Muscle layer of duodenum (tissue), 2 donors: Measurements from ENCODE around the gene CAPN10.

Experiments used
- H3K27ac ChIP-seq: one replicate; pipeline ENCODE4 v1.7.0; 2013; ENCODE audit warnings: mild to moderate bottlenecking, low read length
- H3K27me3 ChIP-seq: one replicate; pipeline ENCODE4 v1.7.0; 2013; ENCODE audit warnings: low read depth, mild to moderate bottlenecking, control low read depth, low read length
- H3K36me3 ChIP-seq, 2 donors: one replicate each; pipeline ENCODE4 v1.7.0; 2013; ENCODE audit warnings: low read length in 2 of 2, control low read depth in 1 of 2, mild to moderate bottlenecking in 1 of 2; ENCODE audit not compliant: insufficient read depth in 2 of 2, control insufficient read depth in 1 of 2
- H3K4me1 ChIP-seq, 2 donors: one replicate each; pipeline ENCODE4 v1.7.0; 2013; ENCODE audit warnings: low read length in 2 of 2, mild to moderate bottlenecking in 2 of 2, control low read depth in 1 of 2, moderate library complexity in 1 of 2; ENCODE audit not compliant: insufficient read depth in 2 of 2, control insufficient read depth in 1 of 2
- H3K4me3 ChIP-seq, 2 donors: one replicate each; pipeline ENCODE4 v1.7.0; 2013; ENCODE audit warnings: low read length in 2 of 2, low read depth in 1 of 2, mild to moderate bottlenecking in 1 of 2
- H3K9me3 ChIP-seq, 2 donors: one replicate each; pipeline ENCODE4 v1.7.0; 2013; ENCODE audit warnings: low read length in 2 of 2, control low read depth in 1 of 2, mild to moderate bottlenecking in 1 of 2; ENCODE audit not compliant: control insufficient read depth in 1 of 2
- donor health status: healthy.

The CAPN10 gene

DNA sequence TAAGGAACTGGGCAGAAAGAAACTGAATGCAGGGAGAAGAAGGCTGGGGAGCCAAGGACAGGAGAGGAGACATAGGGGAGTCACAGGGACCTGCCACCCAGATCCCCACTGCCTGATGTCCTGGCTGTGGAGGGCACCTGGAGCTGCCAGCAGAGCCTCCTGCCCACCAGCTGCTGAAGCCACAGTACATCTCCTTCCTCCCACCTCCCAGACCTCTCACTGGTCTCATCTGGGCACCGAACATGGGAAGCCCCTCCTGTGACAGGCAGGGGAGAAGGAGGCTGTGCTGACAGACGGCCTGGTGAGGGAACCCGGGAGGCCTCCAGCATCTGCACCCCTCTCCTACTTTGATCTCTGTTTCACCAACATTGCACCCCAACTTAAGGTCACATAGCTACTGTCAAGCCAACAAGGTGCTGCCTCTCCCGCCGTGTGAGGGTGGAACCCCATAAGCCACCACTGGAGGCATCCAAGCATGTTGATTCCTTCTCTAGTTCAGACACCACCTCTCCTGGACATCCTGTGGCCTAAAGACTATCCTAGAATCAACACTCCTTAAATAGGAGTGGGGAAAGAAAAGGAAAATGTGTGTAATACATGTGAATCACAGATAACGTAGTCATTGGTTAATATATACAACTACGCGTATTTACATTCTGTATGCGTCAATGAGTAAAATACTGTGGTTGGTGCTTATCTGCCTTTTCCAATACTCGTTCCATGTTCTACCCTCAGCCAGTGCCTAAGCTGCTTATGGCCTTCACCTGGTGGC, 21.8 kb upstream of the CAPN10 start:
- peaks cover 27 to 44% of the 10 kb centered on the region in 2 donors for H3K4me1 ChIP-seq
- no peak overlapping the region for H3K4me3 ChIP-seq
- no peaks in the 10 kb centered on the region for H3K27me3 ChIP-seq
- peak overlapping the region; percentile 77 for H3K27ac ChIP-seq
- no peaks in the 10 kb centered on the region for H3K36me3 ChIP-seq
- H3K9me3 ChIP-seq: no peaks in the 10 kb centered on the region

DNA sequence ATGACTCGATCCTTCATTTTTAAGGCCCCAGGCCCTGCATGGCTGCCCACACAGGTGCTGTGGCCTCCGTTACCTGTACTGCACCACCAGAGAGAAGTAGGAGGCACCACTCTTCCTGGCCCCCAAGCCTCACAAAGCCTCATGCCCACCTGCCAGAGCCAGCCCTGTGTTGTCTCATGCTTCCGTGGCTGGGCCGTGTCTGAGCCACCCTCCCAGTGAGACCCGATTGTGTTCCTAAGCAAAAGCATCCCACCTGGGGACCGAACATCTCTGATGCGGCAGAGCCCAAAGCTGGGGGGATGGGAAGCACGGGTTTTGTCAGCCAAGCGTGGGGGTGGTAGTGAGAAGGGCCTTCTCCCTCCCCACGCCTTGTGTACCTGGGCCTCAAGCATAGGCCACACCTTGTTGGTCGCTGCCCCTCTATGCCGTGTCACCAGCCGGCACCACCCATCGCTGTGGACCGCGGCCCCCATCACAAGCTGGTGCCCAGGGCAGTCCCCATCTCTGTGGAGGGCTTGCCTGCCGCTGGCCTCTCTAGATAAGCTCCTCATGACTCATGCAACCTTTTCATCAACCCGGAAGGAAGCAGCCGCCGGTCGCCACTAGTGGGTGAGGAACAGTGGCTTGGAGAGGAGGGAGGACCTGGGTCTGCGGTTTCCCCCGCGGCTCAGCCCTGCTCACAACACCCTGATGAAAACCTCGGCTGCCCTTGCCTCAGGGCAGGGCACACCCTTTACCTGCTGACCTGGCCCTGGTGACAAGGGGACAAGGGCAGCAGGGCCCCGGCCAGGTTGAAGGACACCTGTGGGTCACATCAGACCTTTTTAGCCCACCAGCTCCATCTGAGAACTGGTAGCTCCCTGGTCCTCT, 21.0 kb upstream of the CAPN10 start:
- peaks cover 28 to 50% of the 10 kb centered on the region in 2 donors for H3K4me1 ChIP-seq
- peak overlapping the region; percentile 41 to 48 for H3K4me3 ChIP-seq
- no peaks in the 10 kb centered on the region for H3K36me3 ChIP-seq
- no peaks in the 10 kb centered on the region for H3K27me3 ChIP-seq
- peak overlapping the region; percentile 77 for H3K27ac ChIP-seq
- H3K9me3 ChIP-seq: no peaks in the 10 kb centered on the region

- H3K4me1 ChIP-seq: peaks cover 28 to 55% of the 10 kb centered on the region in 2 donors
- H3K36me3 ChIP-seq: no peaks in the 10 kb centered on the region
- H3K9me3 ChIP-seq: no peaks in the 10 kb centered on the region
- no peaks in the 10 kb centered on the region for H3K27me3 ChIP-seq
- peak overlapping the region; percentile 77 for H3K27ac ChIP-seq
- peak overlapping the region; percentile 73 to 79 for H3K4me3 ChIP-seq
Measured at GRCh38 chr2:240566203-240567136, 20.1 kb upstream of the CAPN10 start.

GRCh38 chr2:240567137-240567871, 19.2 kb upstream of the CAPN10 start:
- H3K27me3 ChIP-seq: no peaks in the 10 kb centered on the region
- no peaks in the 10 kb centered on the region for H3K9me3 ChIP-seq
- peak overlapping the region; percentile 73 to 79 for H3K4me3 ChIP-seq
- peaks cover 28 to 47% of the 10 kb centered on the region in 2 donors for H3K4me1 ChIP-seq
- H3K36me3 ChIP-seq: peaks cover 0 to 2% of the 10 kb centered on the region in 2 donors
- peak overlapping the region; percentile 75 for H3K27ac ChIP-seq

- peak within 1 kb of the TSS; percentile 73 to 83 for H3K4me3 ChIP-seq
- H3K4me1 ChIP-seq: peaks cover 22 to 45% of the 10 kb centered on the region in 2 donors
- peaks cover 0 to 10% of the 10 kb centered on the region in 2 donors for H3K36me3 ChIP-seq
- H3K9me3 ChIP-seq: no peaks in the 10 kb centered on the region
- H3K27me3 ChIP-seq: no peaks in the 10 kb centered on the region
- peak within 1 kb of the TSS; percentile 75 for H3K27ac ChIP-seq
Measured at GRCh38 chr2:240567872-240568677, 18.5 kb upstream of the CAPN10 start, which contains the start of gene RNPEPL1. Gene RNPEPL1 (plus strand): TSS chr2:240568484. CDS start chr2:240568587, 103 bp downstream.

DNA sequence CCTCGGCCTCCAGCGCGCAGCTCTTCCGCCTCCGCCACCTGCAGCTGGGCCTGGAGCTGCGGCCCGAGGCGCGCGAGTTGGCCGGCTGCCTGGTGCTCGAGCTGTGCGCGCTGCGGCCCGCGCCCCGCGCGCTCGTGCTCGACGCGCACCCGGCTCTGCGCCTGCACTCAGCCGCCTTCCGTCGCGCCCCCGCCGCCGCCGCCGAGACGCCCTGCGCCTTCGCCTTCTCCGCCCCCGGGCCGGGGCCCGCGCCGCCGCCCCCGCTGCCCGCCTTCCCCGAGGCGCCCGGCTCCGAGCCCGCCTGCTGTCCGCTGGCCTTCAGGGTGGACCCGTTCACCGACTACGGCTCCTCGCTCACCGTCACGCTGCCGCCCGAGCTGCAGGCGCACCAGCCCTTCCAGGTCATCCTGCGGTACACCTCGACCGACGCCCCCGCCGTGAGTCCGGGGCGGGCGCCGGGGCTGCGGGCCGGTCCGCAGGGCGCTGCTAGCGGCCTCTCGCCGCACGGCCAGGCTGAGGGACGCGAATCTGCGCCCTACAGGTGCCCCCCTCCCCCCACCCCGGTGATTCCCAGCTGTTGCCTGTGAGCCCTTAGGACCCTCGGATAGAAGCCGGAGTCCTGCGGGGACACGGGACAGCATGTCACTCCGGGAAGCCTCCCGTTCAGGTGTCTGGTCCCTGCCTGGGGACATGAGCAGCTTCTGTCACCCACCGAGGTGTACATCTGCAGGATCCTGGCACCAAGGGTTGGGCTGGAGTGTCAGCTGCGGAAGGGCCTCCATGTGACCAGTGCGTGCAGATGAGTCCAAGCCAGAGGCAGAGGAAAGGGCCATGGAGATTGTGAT, 17.6 kb upstream of the CAPN10 start:
- Histone ChIP-seq H3K36me3 (peaks cover 0 to 12% of the 10 kb centered on the region in 2 donors), H3K9me3 (no peaks in the 10 kb centered on the region), H3K27me3 (no peaks in the 10 kb centered on the region), H3K27ac (no peak overlapping the region), H3K4me1 (peaks cover 22 to 45% of the 10 kb centered on the region in 2 donors), H3K4me3 (peak overlapping the region; percentile 72 to 83)

DNA sequence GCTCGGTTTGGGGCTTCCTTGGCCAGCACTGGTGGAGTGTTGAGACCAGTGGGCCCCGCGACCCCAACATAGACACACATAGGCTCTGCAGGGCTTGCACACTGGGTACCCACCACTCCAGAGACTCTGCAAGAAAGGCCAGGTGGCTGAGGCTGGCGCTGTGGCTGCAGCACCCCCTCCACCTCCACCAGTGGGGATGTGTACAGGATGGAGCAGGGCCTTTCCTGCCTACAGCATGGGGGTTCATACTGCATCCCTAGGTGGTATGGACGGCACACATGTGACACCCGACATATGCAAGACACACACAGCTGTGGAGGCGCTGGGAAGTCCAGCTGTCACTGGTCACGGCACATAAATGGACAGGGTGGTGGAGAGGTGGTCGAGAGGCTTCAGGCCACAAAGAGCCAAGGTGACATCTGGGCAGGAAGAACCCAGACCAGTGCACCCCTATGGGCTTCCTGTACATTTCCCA, 17.0 kb upstream of the CAPN10 start:
- Histone ChIP-seq H3K27ac (no peak overlapping the region), H3K9me3 (no peaks in the 10 kb centered on the region), H3K4me1 (peaks cover 22 to 45% of the 10 kb centered on the region in 2 donors), H3K4me3 (peak overlapping the region; percentile 72 to 83), H3K36me3 (peaks cover 0 to 15% of the 10 kb centered on the region in 2 donors), H3K27me3 (no peaks in the 10 kb centered on the region)

DNA sequence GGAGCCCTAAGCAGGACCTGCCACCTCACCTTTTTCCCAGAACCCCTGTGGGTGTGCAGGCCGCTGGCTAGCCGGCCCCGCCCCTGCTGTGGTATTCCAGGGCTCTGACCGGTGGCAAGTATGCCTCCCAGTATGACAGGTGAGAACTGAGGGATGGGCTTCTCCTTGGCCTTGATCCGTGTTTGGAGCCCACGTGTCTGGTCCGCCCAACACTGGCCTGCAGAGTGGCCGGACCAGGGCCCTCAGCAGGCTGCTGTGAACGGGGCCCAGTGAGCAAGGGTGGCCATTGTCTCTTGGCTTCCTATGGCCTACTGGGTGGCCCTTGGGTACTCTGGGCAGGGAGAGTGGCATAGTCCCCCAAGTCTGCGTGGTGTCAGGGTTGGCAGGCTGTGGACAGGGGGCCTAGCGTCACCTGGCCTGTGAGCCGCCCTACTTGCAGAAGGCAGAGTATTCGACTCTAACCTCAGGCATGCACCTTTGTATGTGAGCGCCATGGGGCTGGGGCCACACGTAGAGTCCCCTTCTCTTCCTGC, 16.5 kb upstream of the CAPN10 start:
- Histone ChIP-seq H3K9me3 (no peaks in the 10 kb centered on the region), H3K27me3 (no peaks in the 10 kb centered on the region), H3K36me3 (peaks cover 0 to 21% of the 10 kb centered on the region in 2 donors), H3K27ac (no peak overlapping the region), H3K4me1 (peaks cover 20 to 45% of the 10 kb centered on the region in 2 donors), H3K4me3 (peak overlapping the region; percentile 72 to 83)
